ENCODE data around the gene NEMP1.

- TF ChIP-seq RXRA (IDR thresholded peaks at IDR 0.05; ENCODE audit: insufficient read depth, low read depth, low read length) (no peak), CHD1 (IDR thresholded peaks at IDR 0.05; ENCODE audit: low read depth, low read length) (no peak), SUZ12 (IDR thresholded peaks at IDR 0.05; ENCODE audit: low read length) (no peak), EP300 (IDR thresholded peaks at IDR 0.05; ENCODE audit: borderline replicate concordance in 1 of 2, low read depth in 2 of 2, low read length in 2 of 2) (no peak), EZH2 (IDR thresholded peaks at IDR 0.05; ENCODE audit: low read depth, low read length, severe bottlenecking) (no peak), CTCF (IDR thresholded peaks at IDR 0.05; ENCODE audit: control extremely low read depth in 1 of 3, insufficient read depth in 1 of 3, low read depth in 1 of 3, low read length in 3 of 3) (no peak)
Observed at GRCh38 chr12:57033431-57033830, 45.2 kb downstream of the NEMP1 start.
